ENCODE results near the gene ETV7. TPM values are rescaled to one million over a fixed set of nuclear protein-coding genes. Genes with fewer than 3 reads are reported as not detected.

ETV7 gene
- total RNA-seq, 2 experiments from 2014 or later = 0.33 to 0.73 TPM

DNA sequence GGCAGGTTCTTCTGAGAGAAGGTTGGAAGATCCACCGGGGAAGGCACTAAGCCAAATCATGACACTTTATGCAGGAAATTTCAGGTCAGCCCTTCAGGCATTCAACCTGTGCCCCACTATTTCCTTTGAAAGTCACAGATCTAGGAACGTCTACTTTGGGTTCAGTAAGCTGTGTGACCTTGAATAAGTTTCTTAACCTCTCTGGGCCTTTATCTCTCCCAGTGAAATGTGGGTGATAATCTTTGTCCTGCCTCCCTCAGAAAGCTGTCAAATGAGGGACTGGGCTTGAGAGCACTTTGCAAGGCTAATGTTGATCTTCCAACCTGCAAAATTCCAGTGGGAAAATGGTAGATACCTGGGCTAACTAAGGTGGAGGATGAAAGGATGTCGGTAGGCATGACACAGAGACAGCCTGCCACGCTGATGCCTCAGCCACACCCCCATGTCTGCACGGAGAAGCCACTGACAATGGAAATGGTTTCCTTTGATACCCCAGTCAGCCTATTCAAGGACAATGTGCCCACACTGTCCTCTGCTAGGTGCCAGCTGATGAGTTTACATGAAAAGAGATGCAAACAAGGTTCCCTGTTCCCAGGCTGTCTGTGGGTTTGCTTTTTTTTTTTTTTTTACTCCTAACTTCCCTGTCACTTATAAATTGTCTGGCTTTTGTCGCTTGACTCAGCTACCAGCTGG, 60.1 kb downstream of the ETV7 start:
- no peaks in the 10 kb centered on the region for H3K9me3 ChIP-seq (ENCODE audit: control insufficient read depth in 1 of 2, insufficient read depth in 1 of 2, low read length in 2 of 2)
- Mint-ChIP-seq H3K36me3 (ENCODE audit: low read depth) (no peaks in the 10 kb centered on the region), H3K9me3 (no peaks in the 10 kb centered on the region), H3K4me3 (no peak overlapping the region), H3K27ac (no peak overlapping the region), H3K4me1 (ENCODE audit: low read depth) (no peaks in the 10 kb centered on the region), H3K27me3 (no peaks in the 10 kb centered on the region)
- no peaks in the 10 kb centered on the region for H3K27me3 ChIP-seq (ENCODE audit: control insufficient read depth in 1 of 2, insufficient read depth in 2 of 2, low read length in 2 of 2)
- ChIA-PET CTCF (interaction anchor here (0.7 to 2.3 kb wide), 2 partner anchors 13 to 25 kb away, joined by 3 to 8 read pairs; no protein-coding TSS in a partner anchor), POLR2A (interaction anchor here (0.6 kb wide), 1 partner anchor 99 kb away, joined by 3 read pairs; no protein-coding TSS in a partner anchor)
- no peak overlapping the region for H3K4me3 ChIP-seq (ENCODE audit: low read length)
- TF ChIP-seq, protein P1, sequence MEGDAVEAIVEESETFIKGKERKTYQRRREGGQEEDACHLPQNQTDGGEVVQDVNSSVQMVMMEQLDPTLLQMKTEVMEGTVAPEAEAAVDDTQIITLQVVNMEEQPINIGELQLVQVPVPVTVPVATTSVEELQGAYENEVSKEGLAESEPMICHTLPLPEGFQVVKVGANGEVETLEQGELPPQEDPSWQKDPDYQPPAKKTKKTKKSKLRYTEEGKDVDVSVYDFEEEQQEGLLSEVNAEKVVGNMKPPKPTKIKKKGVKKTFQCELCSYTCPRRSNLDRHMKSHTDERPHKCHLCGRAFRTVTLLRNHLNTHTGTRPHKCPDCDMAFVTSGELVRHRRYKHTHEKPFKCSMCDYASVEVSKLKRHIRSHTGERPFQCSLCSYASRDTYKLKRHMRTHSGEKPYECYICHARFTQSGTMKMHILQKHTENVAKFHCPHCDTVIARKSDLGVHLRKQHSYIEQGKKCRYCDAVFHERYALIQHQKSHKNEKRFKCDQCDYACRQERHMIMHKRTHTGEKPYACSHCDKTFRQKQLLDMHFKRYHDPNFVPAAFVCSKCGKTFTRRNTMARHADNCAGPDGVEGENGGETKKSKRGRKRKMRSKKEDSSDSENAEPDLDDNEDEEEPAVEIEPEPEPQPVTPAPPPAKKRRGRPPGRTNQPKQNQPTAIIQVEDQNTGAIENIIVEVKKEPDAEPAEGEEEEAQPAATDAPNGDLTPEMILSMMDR (IDR thresholded peaks at IDR 0.05) = no peak
- intact Hi-C loops (cut with DNase I, micrococcal nuclease) = no loop called here
- ATAC-seq (ENCODE audit: poor library complexity) (no peak), DNase-seq (no peak)
- no peaks in the 10 kb centered on the region for H3K4me1 ChIP-seq (ENCODE audit: insufficient read depth, low read length)
- H3K36me3 ChIP-seq (ENCODE audit: insufficient read depth, low read length) = no peaks in the 10 kb centered on the region
- H3K27ac ChIP-seq (ENCODE audit: low read depth in 1 of 2, low read length in 2 of 2) = no peak overlapping the region

DNA sequence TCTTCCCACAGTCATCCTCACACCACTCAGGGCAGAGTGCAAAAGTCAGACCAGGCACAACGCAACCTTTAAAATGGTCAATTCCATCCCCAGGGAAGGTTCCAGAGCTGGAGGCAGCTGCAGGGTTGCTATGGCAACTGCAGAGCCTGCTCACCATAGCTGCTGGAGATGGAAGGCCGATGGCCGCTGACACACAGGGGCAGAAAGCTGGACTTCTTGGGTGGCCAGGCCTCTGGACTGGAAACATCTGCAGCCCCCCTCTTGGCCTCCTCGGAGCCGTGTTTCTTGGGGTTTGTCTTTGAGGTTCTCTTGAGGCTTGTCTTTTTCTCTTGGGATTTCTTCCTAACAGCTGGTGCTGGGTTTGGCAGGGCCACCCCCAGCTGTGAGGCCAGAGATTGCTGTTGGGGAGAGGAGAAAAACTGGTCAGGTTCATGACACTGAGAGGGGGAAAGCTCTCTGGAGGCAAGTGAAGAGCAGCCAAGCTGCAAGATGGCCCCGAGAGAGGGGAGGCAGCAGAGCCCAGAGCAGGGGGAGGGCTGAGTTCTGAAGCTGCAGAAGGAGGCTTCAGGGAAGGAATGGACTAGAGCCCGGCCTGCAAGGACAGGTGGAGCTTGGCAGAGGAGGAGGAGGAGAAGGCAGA, 61.0 kb downstream of the ETV7 start:
- ATAC-seq (ENCODE audit: poor library complexity) = no peak
- no peak overlapping the region for H3K27ac Mint-ChIP-seq
- TF ChIP-seq, protein P1 (IDR thresholded peaks at IDR 0.05) = no peak

DNA sequence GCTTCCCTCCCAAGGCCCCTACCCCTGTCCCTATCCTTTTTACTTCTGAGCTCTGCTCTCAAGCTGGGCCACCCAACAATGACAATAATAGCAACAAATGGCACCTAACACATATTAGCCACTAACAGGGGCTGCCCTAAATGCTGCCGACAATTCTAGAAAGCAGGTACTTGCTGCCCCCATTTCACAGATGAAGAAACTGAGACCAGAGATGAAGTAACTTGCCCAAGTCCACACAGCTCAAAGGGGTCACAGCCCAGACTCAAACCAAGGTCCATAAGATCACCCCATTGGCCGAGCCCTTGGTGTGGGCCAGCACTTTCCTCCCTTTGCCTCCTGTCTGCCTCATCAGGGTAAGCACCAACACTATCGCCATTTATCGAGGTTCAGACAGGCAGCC, 62.8 kb downstream of the ETV7 start:
- DNase-seq = no peak
- H3K4me1 ChIP-seq (ENCODE audit: insufficient read depth, low read length) = no peaks in the 10 kb centered on the region
- H3K27me3 Mint-ChIP-seq = no peaks in the 10 kb centered on the region
- no peaks in the 10 kb centered on the region for H3K4me1 Mint-ChIP-seq (ENCODE audit: low read depth)
- POLR2A ChIA-PET = no interaction called here
- no peak overlapping the region for H3K4me3 Mint-ChIP-seq
- H3K36me3 ChIP-seq (ENCODE audit: insufficient read depth, low read length) = no peaks in the 10 kb centered on the region
- no peaks in the 10 kb centered on the region for H3K27me3 ChIP-seq (ENCODE audit: control insufficient read depth in 1 of 2, insufficient read depth in 2 of 2, low read length in 2 of 2)
- CTCF ChIA-PET = interaction anchor here (1.0 kb wide), 1 partner anchor 16 kb away, joined by 3 read pairs; no protein-coding TSS in a partner anchor
- no peak overlapping the region for H3K27ac Mint-ChIP-seq
- no peak overlapping the region for H3K27ac ChIP-seq (ENCODE audit: low read depth in 1 of 2, low read length in 2 of 2)
- H3K4me3 ChIP-seq (ENCODE audit: low read length) = no peak overlapping the region
- no peak for ATAC-seq (ENCODE audit: poor library complexity)
- H3K9me3 Mint-ChIP-seq = no peaks in the 10 kb centered on the region
- intact Hi-C loops (cut with DNase I, micrococcal nuclease) = no loop called here
- no peaks in the 10 kb centered on the region for H3K9me3 ChIP-seq (ENCODE audit: control insufficient read depth in 1 of 2, insufficient read depth in 1 of 2, low read length in 2 of 2)
- TF ChIP-seq, protein P1 (IDR thresholded peaks at IDR 0.05) = no peak
- no peaks in the 10 kb centered on the region for H3K36me3 Mint-ChIP-seq (ENCODE audit: low read depth)

More for the DNA sequence above, 61.0 kb downstream of the ETV7 start:
- Mint-ChIP-seq H3K36me3 (ENCODE audit: low read depth) (no peaks in the 10 kb centered on the region), H3K4me1 (ENCODE audit: low read depth) (no peaks in the 10 kb centered on the region), H3K4me3 (no peak overlapping the region), H3K27me3 (no peaks in the 10 kb centered on the region), H3K9me3 (no peaks in the 10 kb centered on the region)
- H3K27me3 ChIP-seq (ENCODE audit: control insufficient read depth in 1 of 2, insufficient read depth in 2 of 2, low read length in 2 of 2) = no peaks in the 10 kb centered on the region
- intact Hi-C loops (cut with DNase I, micrococcal nuclease) = no loop called here
- ChIA-PET POLR2A (no interaction called here), CTCF (interaction anchor here (2.3 kb wide), 1 partner anchor 24 kb away, joined by 8 read pairs; no protein-coding TSS in a partner anchor)
- DNase-seq = no peak
- no peaks in the 10 kb centered on the region for H3K36me3 ChIP-seq (ENCODE audit: insufficient read depth, low read length)
- H3K4me3 ChIP-seq (ENCODE audit: low read length) = no peak overlapping the region
- H3K27ac ChIP-seq (ENCODE audit: low read depth in 1 of 2, low read length in 2 of 2) = no peak overlapping the region
- H3K4me1 ChIP-seq (ENCODE audit: insufficient read depth, low read length) = no peaks in the 10 kb centered on the region
- H3K9me3 ChIP-seq (ENCODE audit: control insufficient read depth in 1 of 2, insufficient read depth in 1 of 2, low read length in 2 of 2) = no peaks in the 10 kb centered on the region
